ENCODE results near the gene SSR3. TPM values are rescaled to one million over a fixed set of nuclear protein-coding genes. Genes with fewer than 3 reads are reported as not detected.

SSR3 gene
- total and polyA plus RNA-seq, 9 of the 15 experiments (the other 6 are each of a cell fraction or from before 2014, with no cell fraction given) = 104 to 464 (median 307) TPM

DNA sequence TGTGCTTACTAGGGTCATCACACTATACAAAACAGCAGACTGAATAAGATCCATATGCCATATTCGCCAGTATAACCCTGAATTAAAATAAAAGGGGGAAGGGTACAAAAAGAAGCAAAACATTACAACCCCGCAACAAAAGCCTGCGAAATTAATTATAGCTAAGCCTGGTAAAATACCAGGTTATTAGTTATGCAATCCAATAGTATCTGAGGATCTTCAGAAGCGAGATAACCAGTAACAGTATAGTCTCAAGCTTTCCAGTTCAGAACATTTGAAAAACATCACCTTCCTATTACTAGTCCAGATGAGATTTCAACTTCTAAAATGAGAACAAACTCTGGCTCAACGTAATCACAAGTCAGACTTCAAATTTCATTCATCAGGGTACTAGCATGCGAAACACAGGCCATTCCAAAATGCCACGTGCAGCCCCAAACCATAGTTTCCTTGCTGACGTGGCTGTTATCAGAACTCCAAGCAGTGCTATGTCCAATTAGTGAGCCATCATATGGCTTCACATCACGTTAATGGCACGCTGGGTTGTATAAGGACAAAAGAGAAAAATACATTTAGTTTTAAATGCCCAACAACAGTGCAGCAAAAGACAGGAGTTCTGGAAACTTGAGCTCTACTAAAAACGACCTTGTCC lies 1.1 kb downstream of the SSR3 start (continued):
- TF ChIP-seq, protein P1, sequence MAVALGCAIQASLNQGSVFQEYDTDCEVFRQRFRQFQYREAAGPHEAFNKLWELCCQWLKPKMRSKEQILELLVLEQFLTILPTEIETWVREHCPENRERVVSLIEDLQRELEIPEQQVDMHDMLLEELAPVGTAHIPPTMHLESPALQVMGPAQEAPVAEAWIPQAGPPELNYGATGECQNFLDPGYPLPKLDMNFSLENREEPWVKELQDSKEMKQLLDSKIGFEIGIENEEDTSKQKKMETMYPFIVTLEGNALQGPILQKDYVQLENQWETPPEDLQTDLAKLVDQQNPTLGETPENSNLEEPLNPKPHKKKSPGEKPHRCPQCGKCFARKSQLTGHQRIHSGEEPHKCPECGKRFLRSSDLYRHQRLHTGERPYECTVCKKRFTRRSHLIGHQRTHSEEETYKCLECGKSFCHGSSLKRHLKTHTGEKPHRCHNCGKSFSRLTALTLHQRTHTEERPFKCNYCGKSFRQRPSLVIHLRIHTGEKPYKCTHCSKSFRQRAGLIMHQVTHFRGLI (CRISPR knock-in tag; IDR thresholded peaks at IDR 0.05) = no peak
- TF ChIP-seq FIP1L1 (IDR thresholded peaks at IDR 0.05; ENCODE audit: low read depth, low read length, poor library complexity, severe bottlenecking) = no peak
- no peak for TF ChIP-seq RFX1 (IDR thresholded peaks at IDR 0.05)
- TF ChIP-seq CBX3 (IDR thresholded peaks at IDR 0.05; ENCODE audit: borderline replicate concordance in 1 of 2, low read length in 2 of 2) = peak in 1 of 2 experiments; percentile 35; a peak in 1 of 3 replicates
- peak; percentile 33; the same call in 1 of the 2 replicates for TF ChIP-seq CBFA2T3 (IDR thresholded peaks at IDR 0.05)
- TF ChIP-seq ETV5 (CRISPR knock-in tag; IDR thresholded peaks at IDR 0.05; ENCODE audit: low read depth) = peak; percentile 24; the same call in 1 of the 2 replicates
- no peak for TF ChIP-seq ELF1 (tag; IDR thresholded peaks at IDR 0.05)
- TF ChIP-seq MXI1 (IDR thresholded peaks at IDR 0.05; ENCODE audit: low read depth, low read length) = 0 out of 2 replicates have a peak, but pooled peaks have one; percentile 46
- no peak for TF ChIP-seq STAT5B (CRISPR knock-in tag; IDR thresholded peaks at IDR 0.05)
- TF ChIP-seq, protein P2, sequence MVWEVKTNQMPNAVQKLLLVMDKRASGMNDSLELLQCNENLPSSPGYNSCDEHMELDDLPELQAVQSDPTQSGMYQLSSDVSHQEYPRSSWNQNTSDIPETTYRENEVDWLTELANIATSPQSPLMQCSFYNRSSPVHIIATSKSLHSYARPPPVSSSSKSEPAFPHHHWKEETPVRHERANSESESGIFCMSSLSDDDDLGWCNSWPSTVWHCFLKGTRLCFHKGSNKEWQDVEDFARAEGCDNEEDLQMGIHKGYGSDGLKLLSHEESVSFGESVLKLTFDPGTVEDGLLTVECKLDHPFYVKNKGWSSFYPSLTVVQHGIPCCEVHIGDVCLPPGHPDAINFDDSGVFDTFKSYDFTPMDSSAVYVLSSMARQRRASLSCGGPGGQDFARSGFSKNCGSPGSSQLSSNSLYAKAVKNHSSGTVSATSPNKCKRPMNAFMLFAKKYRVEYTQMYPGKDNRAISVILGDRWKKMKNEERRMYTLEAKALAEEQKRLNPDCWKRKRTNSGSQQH (CRISPR knock-in tag; IDR thresholded peaks at IDR 0.05) = 0 out of 2 replicates have a peak, but pooled peaks have one; percentile 12
- no peak for TF ChIP-seq POU5F1 (IDR thresholded peaks at IDR 0.05; ENCODE audit: borderline replicate concordance, low read depth, low read length, partially characterized antibody)
- TF ChIP-seq, protein P3, sequence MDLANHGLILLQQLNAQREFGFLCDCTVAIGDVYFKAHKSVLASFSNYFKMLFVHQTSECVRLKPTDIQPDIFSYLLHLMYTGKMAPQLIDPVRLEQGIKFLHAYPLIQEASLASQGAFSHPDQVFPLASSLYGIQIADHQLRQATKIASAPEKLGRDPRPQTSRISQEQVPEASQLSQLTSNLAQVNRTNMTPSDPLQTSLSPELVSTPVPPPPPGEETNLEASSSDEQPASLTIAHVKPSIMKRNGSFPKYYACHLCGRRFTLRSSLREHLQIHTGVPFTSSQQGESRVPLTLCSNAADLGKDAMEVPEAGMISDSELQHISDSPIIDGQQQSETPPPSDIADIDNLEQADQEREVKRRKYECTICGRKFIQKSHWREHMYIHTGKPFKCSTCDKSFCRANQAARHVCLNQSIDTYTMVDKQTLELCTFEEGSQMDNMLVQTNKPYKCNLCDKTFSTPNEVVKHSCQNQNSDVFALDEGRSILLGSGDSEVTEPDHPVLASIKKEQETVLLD (IDR thresholded peaks at IDR 0.05) = no peak
- TF ChIP-seq FOXK2 (conservative IDR thresholded peaks at IDR 0.05 in 1 of 2, IDR thresholded peaks at IDR 0.05 in 1 of 2; ENCODE audit: low read depth in 2 of 2) = peak; percentile 44 to 53; a peak in 1 of 4 replicates
- TF ChIP-seq CBX8 (IDR thresholded peaks at IDR 0.05; ENCODE audit: borderline replicate concordance, extremely low read depth, low read depth, low read length, poor library complexity, severe bottlenecking) = no peak
- no peak for TF ChIP-seq ZNF146 (CRISPR knock-in tag; IDR thresholded peaks at IDR 0.05; ENCODE audit: unreplicated experiment)
- no peak for TF ChIP-seq DNMT1 (IDR thresholded peaks at IDR 0.05)
- TF ChIP-seq, protein P4, sequence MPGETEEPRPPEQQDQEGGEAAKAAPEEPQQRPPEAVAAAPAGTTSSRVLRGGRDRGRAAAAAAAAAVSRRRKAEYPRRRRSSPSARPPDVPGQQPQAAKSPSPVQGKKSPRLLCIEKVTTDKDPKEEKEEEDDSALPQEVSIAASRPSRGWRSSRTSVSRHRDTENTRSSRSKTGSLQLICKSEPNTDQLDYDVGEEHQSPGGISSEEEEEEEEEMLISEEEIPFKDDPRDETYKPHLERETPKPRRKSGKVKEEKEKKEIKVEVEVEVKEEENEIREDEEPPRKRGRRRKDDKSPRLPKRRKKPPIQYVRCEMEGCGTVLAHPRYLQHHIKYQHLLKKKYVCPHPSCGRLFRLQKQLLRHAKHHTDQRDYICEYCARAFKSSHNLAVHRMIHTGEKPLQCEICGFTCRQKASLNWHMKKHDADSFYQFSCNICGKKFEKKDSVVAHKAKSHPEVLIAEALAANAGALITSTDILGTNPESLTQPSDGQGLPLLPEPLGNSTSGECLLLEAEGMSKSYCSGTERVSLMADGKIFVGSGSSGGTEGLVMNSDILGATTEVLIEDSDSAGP (CRISPR knock-in tag; IDR thresholded peaks at IDR 0.05) = no peak
- TF ChIP-seq ZSCAN29 (IDR thresholded peaks at IDR 0.05) = no peak; the same call in 1 of the 2 replicates
- TF ChIP-seq, protein P5, sequence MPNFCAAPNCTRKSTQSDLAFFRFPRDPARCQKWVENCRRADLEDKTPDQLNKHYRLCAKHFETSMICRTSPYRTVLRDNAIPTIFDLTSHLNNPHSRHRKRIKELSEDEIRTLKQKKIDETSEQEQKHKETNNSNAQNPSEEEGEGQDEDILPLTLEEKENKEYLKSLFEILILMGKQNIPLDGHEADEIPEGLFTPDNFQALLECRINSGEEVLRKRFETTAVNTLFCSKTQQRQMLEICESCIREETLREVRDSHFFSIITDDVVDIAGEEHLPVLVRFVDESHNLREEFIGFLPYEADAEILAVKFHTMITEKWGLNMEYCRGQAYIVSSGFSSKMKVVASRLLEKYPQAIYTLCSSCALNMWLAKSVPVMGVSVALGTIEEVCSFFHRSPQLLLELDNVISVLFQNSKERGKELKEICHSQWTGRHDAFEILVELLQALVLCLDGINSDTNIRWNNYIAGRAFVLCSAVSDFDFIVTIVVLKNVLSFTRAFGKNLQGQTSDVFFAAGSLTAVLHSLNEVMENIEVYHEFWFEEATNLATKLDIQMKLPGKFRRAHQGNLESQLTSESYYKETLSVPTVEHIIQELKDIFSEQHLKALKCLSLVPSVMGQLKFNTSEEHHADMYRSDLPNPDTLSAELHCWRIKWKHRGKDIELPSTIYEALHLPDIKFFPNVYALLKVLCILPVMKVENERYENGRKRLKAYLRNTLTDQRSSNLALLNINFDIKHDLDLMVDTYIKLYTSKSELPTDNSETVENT (CRISPR knock-in tag; IDR thresholded peaks at IDR 0.05) = no peak
